ENCODE results near the gene PIH1D1. TPM values are rescaled to one million over a fixed set of nuclear protein-coding genes. Genes with fewer than 3 reads are reported as not detected.

Gene PIH1D1
- total and polyA plus RNA-seq, 2 of the 13 experiments (the other 11 are each of a cell fraction or from before 2014, with no cell fraction given): 110 to 137 TPM

GRCh38 chr19:49473868-49474541 is 22.4 kb upstream of the PIH1D1 start, which contains the start of gene FLT3LG (continued):
- TF ChIP-seq ZNF282 (IDR thresholded peaks at IDR 0.05; ENCODE audit: partially characterized antibody) (no peak), SP140L (CRISPR knock-in tag; IDR thresholded peaks at IDR 0.05; ENCODE audit: borderline replicate concordance) (no peak), SUZ12 (IDR thresholded peaks at IDR 0.05; ENCODE audit: low read depth, low read length) (no peak), SNAPC4 (CRISPR knock-in tag; IDR thresholded peaks at IDR 0.05) (no peak), CEBPZ (IDR thresholded peaks at IDR 0.05; ENCODE audit: low read length) (no peak), SIN3B (IDR thresholded peaks at IDR 0.05; ENCODE audit: low read length) (no peak), GPN1 (CRISPR knock-in tag; IDR thresholded peaks at IDR 0.05; ENCODE audit: borderline replicate concordance) (peak; percentile 74; the same call in 1 of the 2 replicates), ZNF142 (CRISPR knock-in tag; IDR thresholded peaks at IDR 0.05) (no peak), MXD1 (CRISPR knock-in tag; IDR thresholded peaks at IDR 0.05) (no peak), ATF7 (IDR thresholded peaks at IDR 0.05) (no peak), ATF7 (CRISPR knock-in tag; IDR thresholded peaks at IDR 0.05) (no peak), ZNF382 (CRISPR knock-in tag; IDR thresholded peaks at IDR 0.05; ENCODE audit: borderline replicate concordance) (no peak), KAT2B (IDR thresholded peaks at IDR 0.05; ENCODE audit: borderline replicate concordance, low read depth, low read length) (no peak), ZBTB1 (CRISPR knock-in tag; IDR thresholded peaks at IDR 0.05; ENCODE audit: borderline replicate concordance) (no peak), ZMYM4 (CRISPR knock-in tag; IDR thresholded peaks at IDR 0.05) (no peak)
